Thoracic aorta (tissue), 2 donors: ENCODE measurements around the gene PRR18. TPM values are rescaled to one million over a fixed set of nuclear protein-coding genes. Genes with fewer than 3 reads are reported as not detected.

Experiments used
- ATAC-seq: fragments of 150-250 bp; one replicate; pipeline ENCODE4 v1.8.0; 2017; ENCODE audit warnings: low read depth; ENCODE audit not compliant: insufficient number of reproducible peaks, low FRiP score
- DNase-seq: peaks from one replicate; pipeline ENCODE4 v3.0.0-alpha.2; 2020; ENCODE audit warnings: low spot score
- H3K27ac ChIP-seq, 2 donors: fragments of 200-600 bp; sonication (generic); 1 replicate in 1 of 2; 2 replicates in 1 of 2; pipeline ENCODE4 v1.5.1; 2016; ENCODE audit warnings: mild to moderate bottlenecking in 2 of 2, moderate library complexity in 2 of 2
- H3K27me3 ChIP-seq: fragments of 200-600 bp; sonication (generic); replicated peaks from 2 replicates; pipeline ENCODE4 v1.6.0; 2016; ENCODE audit warnings: mild to moderate bottlenecking; ENCODE audit not compliant: insufficient read depth
- H3K36me3 ChIP-seq: fragments of 200-600 bp; sonication (generic); one replicate; pipeline ENCODE4 v1.5.1; 2016
- H3K4me1 ChIP-seq, 2 donors: fragments of 200-600 bp; sonication (generic); 1 replicate in 1 of 2; 2 replicates in 1 of 2; pipeline versions ENCODE4 v1.5.1 to v1.6.0; 2016; ENCODE audit warnings: low read depth in 2 of 2, mild to moderate bottlenecking in 1 of 2; ENCODE audit not compliant: control insufficient read depth in 1 of 2
- H3K4me3 ChIP-seq: fragments of 200-600 bp; sonication (generic); 2 replicates; pipeline ENCODE4 v1.5.1; 2016; ENCODE audit warnings: mild to moderate bottlenecking
- H3K9me3 ChIP-seq: fragments of 200-600 bp; sonication (generic); 2 replicates; pipeline ENCODE4 v1.5.1; 2016
- total RNA-seq, 2 donors: library from RNA; depleted of rRNA; stranded (reverse); fragments of >200 nt; gene quantifications; one replicate each; pipeline versions ENCODE4 v1.1.0 to v1.2.3, GENCODE V29; 2016
- TF ChIP-seq, protein P1 (sequence below): fragments of 200-600 bp; sonication (generic); IDR thresholded peaks from one replicate; pipeline ENCODE4 v1.5.1; 2019; ENCODE audit warnings: antibody characterized with exemption

The PRR18 gene
- total RNA-seq, 2 donors from 2014 or later: not detected

- H3K27ac ChIP-seq: no peak overlapping the region
- no peaks in the 10 kb centered on the region for H3K27me3 ChIP-seq
- no peaks in the 10 kb centered on the region for H3K4me1 ChIP-seq
- no peak for DNase-seq
- no peaks in the 10 kb centered on the region for H3K9me3 ChIP-seq
- H3K4me3 ChIP-seq: no peak overlapping the region
- TF ChIP-seq, protein P1, sequence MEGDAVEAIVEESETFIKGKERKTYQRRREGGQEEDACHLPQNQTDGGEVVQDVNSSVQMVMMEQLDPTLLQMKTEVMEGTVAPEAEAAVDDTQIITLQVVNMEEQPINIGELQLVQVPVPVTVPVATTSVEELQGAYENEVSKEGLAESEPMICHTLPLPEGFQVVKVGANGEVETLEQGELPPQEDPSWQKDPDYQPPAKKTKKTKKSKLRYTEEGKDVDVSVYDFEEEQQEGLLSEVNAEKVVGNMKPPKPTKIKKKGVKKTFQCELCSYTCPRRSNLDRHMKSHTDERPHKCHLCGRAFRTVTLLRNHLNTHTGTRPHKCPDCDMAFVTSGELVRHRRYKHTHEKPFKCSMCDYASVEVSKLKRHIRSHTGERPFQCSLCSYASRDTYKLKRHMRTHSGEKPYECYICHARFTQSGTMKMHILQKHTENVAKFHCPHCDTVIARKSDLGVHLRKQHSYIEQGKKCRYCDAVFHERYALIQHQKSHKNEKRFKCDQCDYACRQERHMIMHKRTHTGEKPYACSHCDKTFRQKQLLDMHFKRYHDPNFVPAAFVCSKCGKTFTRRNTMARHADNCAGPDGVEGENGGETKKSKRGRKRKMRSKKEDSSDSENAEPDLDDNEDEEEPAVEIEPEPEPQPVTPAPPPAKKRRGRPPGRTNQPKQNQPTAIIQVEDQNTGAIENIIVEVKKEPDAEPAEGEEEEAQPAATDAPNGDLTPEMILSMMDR: no peak
- ATAC-seq: no peak
- H3K36me3 ChIP-seq: no peaks in the 10 kb centered on the region
These were observed 14.2 kb downstream of the PRR18 start for GRCh38 chr6:166293731-166294584.

GRCh38 chr6:166289207-166290060 is 18.8 kb downstream of the PRR18 start:
- no peak overlapping the region for H3K27ac ChIP-seq
- no peak for ATAC-seq
- H3K27me3 ChIP-seq: no peaks in the 10 kb centered on the region
- H3K4me1 ChIP-seq: no peaks in the 10 kb centered on the region
- H3K4me3 ChIP-seq: no peak overlapping the region
- H3K36me3 ChIP-seq: no peaks in the 10 kb centered on the region
- no peak for DNase-seq
- no peaks in the 10 kb centered on the region for H3K9me3 ChIP-seq
- TF ChIP-seq, protein P1: no peak

GRCh38 chr6:166286839-166287271 is 21.3 kb downstream of the PRR18 start:
- no peaks in the 10 kb centered on the region for H3K27me3 ChIP-seq

DNA sequence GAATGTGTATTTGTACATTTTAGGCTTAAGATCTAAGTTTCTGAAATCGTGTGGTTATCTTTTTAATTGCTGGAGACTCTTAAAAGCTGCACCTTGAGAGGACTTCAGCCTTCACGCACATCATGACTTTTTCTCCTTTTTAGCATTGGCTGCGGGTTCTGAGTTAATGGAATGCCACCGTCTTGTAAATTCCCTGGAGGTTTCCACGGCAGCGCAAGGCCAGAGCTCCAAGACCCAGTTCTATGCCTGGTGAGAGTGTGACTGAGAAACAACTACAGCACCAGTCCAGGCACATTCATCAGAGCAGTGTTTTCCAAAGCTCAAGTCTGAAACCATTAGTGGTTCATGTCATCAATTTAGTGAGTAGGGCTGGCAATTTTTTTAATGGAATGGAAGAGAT is 23.0 kb downstream of the PRR18 start:
- TF ChIP-seq, protein P1: no peak
- Histone ChIP-seq H3K27ac (no peak overlapping the region), H3K4me1 (no peaks in the 10 kb centered on the region)

More at GRCh38 chr6:166286839-166287271, 21.3 kb downstream of the PRR18 start:
- ATAC-seq (no peak), DNase-seq (no peak)
- TF ChIP-seq, protein P1: no peak
- H3K4me1 ChIP-seq: no peaks in the 10 kb centered on the region
- no peak overlapping the region for H3K27ac ChIP-seq
- no peak overlapping the region for H3K4me3 ChIP-seq
- no peaks in the 10 kb centered on the region for H3K36me3 ChIP-seq
- no peaks in the 10 kb centered on the region for H3K9me3 ChIP-seq

GRCh38 chr6:166284640-166285039 is 23.6 kb downstream of the PRR18 start:
- TF ChIP-seq, protein P1: no peak
- Histone ChIP-seq H3K27me3 (no peaks in the 10 kb centered on the region), H3K4me3 (no peak overlapping the region), H3K9me3 (no peaks in the 10 kb centered on the region), H3K36me3 (no peaks in the 10 kb centered on the region), H3K27ac (no peak overlapping the region), H3K4me1 (no peaks in the 10 kb centered on the region)
- ATAC-seq: no peak
- DNase-seq: no peak

More for the DNA sequence above, 23.0 kb downstream of the PRR18 start:
- DNase-seq: no peak
- ATAC-seq: no peak
- H3K27me3 ChIP-seq: no peaks in the 10 kb centered on the region
- H3K36me3 ChIP-seq: no peaks in the 10 kb centered on the region
- no peak overlapping the region for H3K4me3 ChIP-seq
- H3K9me3 ChIP-seq: no peaks in the 10 kb centered on the region
